ENCODE data around the gene CCNI2.
A peak's percentile ranks its signal among the peaks of the same experiment; 100 is the strongest.

CCNI2 gene, protein sequence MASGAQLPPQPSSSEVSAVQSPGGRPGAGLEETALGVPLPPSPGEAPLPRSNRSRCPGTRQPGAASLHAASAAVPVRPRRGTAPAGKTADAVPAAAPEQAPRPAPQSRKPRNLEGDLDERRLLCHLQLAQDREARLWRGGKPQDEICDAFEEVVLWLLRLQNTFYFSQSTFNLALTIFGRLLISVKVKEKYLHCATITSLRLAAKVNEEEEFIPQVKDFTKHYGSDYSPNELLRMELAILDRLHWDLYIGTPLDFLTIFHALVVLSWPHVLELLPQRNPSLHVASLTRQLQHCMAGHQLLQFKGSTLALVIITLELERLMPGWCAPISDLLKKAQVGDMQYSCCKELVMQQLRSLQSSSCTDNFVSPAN

DNA sequence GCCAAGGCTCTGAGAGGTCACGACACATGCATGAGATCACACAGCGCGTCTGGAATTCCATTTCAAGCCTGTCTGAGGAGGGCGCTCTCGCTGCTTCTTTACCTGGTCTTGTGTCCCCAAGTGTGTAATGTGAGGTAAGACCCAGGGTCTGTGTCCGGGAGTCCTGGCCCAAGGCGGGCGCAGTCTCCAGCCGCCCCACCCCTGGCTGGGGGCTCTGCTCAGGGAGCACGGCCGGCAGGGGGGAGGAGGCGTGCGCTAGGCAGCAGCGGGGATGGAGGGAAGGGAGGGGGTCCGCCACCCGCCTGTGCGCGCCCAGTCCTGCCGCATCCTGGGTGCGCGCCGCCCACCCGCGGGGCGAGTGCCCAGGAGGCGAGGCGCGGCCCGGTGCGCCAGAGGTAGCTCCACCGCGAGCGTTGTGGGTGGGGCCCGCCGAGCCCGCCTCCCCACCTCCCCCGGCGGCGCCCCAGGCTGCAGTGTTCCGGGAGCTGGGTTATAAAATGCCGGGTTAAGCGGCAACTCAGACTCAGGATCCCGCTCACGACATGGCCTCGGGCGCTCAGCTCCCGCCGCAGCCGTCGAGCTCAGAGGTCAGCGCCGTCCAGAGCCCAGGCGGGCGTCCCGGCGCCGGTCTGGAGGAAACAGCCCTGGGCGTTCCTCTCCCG, at the start of gene CCNI2:
CCNI2 (plus strand) TSS at position 473 of the 662 bp plus-strand sequence; CDS start at position 543, 70 bp downstream.
- DNase-seq: peak; percentile 48 to 78 (median 59)

DNA sequence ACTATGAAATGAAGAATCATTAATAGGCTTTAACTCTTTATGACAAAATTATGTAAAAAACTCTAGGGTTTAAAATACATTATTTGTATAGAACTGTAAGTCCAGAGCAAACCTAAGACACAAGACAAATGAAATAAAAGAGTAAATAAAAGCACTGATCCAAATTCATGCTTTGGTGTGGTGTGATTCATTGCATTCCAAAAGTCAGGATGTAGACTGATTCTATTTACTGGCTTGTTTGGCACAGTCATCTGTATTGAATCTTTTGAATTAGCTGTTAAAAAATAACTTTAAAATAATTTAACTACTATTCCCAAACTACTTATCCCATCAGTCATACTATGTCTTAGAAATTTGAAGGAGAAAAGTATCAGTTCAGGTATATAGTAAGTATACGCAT, 42.4 kb upstream of the CCNI2 start:
- no peak for DNase-seq

DNA sequence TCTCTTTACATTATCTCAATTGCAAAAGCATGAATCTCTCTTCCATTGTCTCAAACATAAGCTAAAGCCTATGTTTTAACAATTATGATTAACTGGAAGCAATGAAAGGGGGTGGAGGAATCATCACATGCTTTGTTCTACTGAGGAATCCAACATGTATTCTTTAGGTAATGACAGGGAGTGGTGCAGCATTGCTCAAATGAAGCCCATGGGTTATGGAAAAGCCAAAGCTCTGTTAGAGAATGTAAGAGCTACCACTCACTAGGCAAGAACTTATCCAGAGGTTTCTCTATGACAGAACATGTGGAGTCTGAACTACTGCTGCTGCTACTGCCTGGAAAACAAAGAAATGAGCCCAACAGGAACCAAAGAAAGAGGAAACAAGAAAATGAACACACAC, 38.6 kb upstream of the CCNI2 start:
- no peak for DNase-seq

DNA sequence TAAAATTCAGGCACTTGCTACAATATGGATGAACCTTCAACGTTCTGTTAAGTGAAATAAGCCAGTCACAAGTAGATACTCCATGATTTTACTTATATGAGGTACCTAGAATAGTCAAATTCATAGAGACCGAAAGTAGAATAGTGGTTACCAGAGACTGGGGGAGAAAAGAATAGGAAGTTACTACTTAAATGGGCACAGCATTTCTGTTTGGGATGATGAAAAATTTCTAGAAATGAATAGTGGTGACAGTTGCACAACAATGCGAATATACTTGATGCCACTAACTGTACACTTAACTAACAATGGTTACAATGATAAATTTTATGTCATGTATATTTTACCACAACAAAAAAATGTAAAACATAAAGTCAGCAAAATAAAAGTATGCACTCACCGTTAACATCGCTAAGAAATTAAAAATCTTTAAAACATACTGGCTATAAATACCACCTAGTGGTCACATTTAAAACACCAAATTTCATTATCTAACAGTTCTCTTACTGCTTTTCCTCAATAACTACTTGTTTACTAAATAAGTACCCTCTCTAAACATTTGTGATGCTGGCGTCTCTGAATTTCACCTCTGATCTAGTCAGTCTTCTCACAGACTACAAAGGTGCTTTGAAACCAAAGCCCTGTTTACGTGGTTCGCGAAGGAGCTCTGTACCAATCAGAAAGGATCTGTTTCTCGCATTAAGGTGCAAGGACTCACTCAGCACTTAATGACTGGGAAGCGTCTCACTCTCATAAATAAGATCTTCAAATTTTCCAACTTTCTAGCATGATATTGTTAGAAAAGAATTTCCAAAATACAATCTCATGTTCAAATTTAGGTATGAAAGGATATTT, 32.5 kb upstream of the CCNI2 start:
- peak in 2 of 6 experiments; percentile 9 to 18 for DNase-seq

DNA sequence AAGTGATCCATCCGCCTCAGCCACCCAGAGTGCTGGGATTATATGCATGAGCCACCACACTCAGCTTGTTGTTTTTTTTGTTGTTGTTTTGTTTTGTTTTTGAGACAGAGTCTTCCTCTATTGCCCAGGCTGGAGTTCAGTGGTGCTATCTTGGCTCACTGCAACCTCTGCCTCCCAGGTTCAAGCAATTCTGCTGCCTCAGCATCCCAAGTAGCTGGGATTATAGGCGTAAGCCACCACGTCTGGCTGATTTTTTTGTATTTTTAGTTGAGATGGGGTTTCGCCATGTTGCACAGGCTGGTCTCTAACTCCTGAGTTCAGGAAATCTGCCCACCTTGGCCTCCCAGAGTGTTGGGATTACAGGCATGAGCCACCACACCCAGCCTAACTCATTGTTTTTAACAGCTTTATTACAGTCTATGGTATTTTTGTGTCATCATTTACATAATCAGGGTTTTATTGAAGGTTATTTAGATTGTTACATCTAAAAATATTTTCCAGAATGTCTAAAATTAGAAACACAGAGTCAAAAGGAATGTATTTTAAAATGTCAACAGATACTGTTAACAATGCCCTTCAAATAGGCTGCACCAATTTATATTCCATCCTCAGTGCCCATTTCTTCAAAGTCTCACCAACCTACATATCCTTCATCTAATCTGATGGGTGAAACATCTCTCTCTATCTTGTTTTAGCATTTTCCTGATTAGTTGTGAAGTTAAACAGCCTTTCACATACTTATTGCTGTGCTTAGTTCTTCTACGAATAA, 28.5 kb upstream of the CCNI2 start:
- no peak for DNase-seq

DNA sequence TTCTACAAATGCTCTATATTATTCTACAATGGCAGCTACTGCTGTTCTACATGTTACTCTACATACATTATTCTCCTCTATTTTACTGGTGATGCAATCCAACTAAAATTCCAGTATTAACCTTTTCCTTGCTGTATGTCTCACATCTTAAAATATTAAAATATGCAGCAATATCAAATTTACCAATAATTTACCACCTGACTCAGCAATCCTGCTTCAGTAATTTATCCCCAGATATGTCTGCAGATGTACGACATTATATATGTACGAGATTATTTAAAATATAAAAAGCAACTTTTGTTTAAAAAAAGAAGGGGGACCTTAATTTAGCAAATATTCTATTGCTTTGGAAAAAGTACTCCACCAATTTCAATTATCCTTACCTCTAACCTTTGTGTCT, 21.5 kb upstream of the CCNI2 start:
- no peak for DNase-seq

DNA sequence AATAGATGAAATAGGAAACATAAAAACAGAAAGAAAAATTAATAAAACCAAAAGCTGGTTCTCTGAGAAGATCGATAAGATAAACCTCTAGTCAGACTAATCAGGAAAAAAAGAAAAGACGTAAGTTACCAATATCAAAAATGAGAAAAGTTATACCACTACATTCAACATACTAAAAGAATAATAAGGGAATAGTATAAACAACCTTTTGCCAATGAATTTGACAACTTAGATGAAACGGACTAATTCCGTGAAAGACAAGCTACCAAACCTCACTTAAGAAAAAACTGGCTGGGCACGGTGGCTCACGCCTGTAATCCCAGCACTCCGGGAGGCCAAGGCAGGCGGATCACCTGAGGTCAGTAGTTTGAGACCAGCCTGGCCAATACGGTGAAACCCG, 17.3 kb upstream of the CCNI2 start:
- no peak for DNase-seq

DNA sequence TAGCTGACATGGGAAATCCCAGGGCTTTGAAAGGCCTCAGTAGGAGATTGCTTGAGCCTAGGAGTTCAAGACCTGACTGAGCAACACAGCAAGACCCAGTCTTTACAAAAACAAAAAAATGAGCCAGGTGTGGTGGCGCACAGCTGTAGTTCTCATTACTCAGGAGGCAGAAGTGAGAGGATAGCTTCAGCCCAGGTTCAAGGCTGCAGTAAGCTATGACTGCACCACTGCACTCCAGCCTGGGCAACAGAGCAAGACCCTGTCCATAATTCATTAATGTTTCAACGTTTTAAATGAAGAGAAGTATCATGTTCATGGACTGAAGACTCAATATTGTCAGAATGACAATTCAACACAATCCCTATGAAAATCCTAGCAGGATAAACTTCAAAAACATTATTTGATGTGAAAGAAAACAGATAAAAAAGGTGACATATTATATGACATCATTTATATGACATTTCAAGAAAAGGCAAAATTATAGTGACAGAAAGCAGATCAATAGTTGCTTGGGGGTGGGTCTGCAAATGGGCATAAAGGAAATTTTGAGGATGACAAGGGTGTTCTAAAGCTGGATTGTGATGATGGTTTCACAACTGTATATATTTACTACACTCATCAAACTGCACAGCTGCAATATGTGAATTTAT, 13.6 kb upstream of the CCNI2 start:
- DNase-seq: no peak

DNA sequence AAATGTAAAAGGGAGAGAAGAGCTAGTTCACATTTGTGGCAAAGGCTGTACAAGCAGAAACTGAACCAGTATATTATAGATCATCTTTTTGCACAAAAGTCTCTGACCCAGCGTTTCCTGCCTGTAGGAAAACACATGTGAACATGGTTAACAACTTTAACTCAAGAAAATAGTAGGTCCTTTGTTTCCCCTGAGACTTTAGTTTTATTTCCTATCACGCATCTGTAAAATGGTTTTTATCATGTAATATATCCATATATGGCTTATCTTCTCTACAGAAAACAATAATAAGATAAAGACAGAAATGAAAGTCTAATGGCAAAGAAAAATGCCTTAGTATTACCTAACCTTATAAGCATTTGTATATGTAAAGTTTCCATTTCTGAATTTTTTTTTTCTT, 12.5 kb upstream of the CCNI2 start:
- no peak for DNase-seq

DNA sequence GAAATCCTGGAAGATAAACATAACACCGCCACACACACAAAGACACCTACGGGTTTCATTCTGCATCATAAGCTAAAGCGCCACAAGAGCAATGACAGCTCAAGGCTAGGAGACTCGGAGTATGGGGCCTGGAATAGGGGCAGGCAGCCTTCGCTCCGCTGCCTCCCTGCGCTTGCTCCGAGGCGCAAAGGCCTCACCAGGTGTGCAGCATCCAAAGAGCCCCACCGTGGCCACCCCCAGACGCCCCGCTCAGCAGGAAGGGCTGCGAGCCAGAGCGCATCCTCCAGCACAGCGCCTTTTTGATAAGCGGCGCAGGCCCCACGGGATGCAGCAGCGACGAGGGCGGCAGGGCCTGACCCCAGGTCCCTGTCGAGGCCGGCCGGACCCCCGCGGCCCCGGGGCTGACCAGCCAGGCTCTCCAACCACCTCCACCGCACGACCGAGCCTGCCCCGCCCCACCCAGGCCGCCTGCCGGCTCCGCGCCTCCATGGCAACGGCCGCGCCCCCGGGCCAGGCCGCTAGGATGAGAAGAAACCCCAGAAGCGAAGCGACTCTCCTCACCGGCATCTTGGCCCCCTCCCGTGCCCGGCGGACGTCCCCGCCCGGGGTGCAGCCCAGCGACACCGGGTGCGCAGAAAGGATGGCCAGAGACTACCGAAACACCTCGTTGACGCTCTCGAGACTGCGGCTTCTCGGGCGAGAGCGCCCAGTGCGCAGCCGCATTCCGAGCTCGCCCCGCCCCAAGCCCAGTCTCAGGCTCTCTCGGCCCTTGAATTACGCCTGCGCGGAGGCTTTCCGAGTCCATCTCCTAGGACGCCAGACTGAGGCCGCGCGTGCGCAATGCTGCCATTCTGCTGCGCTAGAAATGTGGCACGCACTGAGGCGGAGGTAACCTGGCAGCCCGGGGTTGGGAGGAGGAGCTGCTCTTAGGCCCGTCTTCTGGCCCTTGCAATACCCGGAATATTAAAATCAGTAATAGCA, 10.1 kb upstream of the CCNI2 start, which contains the start of gene KIF3A:
KIF3A (minus strand) TSS at position 694 of the 981 bp plus-strand sequence; CDS start at position 567, 127 bp downstream.
- peak; percentile 90 to 97 (median 96) for DNase-seq

DNA sequence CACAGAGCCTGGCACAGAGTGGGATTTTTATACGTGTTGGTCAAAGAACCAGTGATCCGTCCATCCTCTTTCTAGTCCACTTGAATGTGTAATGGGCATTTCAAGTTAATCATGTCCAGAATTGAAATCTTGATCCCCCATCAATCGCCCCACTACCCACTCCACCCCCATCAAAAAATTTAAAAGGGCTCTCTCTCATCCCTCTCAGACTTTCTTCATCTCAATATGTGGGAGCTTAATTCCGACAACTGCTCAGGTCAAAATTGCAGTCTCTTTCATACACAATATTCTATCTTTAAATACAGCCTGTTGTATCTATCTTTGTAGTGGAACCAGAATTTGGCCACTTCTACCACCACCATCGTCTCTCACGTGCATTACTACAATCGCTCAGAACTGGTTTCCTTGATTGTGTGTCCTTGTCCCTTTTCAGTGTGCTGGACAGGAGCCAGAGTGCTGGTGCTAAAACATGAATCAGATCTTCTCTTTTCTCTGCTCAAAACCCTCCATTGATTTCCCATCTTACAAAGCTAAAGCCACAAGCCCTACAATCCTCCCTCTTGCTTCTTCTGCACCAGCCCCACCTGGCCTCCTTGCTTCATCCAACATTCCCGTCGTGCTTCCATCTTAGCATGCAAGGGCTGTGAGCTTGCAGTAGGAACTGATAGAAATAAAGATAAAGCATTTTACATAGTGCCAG, 9.1 kb upstream of the CCNI2 start:
- DNase-seq: no peak

DNA sequence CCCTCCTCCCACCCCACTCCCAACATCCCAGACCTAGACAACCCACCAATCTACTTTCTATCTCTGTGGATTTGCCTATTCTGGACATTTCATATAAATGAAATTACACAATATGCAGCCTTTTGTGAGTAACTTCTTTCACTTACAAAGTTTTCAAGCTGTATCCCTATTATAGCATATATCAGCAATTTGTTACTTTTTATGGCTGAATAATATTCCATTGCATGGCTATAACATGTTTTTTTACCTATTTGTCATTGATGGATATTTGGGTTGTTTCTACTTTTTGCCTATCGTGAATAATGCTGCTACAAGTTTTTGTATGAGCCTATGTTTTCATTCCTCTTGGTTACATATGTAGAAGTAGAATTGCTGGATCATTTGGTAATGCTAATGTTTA, 8.0 kb upstream of the CCNI2 start:
- DNase-seq: no peak

DNA sequence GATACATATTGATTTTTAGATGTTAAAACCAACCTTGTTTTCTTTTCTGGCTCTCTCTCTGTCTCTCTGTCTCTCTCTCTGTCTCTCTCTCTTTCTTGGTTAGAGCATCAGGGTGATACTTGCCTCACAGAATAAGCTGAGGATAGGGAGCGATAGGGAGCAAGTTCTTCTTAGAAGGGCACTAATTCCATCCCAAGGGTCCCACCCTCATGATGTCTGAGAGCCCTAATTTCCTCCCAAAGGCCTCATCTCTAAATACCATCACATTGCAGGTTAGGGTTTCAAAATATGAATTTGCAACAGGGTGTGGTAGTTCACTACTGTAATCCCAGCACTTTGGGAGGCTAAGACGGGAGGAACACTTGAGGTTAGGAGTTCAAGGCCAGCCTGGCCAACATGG, 5.1 kb upstream of the CCNI2 start:
- DNase-seq: no peak

DNA sequence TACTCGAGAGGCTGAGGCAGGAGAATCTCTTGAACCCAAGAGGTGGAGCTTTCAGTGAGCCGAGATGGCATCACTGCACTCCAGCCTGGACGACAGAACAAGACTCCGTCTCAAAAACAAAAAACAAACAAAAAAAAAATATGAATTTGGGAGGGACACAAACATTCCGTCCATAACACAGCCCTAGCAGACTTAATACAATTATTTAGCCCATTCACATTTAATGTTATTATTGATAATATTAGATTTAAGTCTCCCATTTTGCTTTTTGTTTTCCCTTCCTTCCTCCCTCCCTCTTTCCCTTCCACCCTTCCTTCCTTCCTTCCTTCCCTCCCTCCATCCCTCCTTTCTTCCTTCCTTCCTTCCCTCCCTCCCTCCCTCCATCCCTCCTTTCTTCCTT, 4.6 kb upstream of the CCNI2 start:
- DNase-seq: no peak

DNA sequence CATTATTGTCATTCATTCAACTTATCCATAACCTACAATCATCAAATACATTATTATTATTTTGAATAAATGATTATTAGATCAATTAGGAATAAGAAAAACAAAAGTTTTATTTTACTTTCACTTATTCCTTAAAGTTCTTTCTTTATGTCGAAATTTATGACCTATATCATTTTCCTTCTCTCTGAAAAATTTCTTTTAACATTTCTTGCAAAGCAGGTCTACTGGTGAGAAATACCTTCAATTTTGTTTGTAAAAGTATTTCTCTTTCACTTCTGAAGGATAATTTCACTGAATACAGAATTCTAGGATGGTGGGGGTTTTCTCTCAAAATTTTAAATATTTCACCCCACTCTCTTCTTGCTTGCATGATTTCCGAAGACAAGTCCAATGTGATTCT, 2.6 kb upstream of the CCNI2 start:
- no peak for DNase-seq

DNA sequence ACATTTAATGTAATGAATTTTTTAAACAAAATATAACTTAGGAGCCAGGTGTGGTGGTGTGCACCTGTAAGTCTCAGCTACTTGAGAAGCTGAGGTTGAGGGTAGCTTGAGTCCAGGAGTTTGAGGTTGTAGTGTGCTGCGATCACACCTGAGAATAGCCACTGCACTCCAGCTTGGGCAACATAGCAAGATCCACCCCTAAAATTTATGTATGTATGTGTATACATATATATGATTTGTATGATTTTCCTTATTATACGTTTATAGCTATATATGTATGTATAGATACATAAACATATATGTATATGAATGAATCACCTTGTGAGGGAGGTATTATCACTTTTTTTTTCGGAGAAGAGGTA, 653 bp upstream of the CCNI2 start:
- DNase-seq: no peak

DNA sequence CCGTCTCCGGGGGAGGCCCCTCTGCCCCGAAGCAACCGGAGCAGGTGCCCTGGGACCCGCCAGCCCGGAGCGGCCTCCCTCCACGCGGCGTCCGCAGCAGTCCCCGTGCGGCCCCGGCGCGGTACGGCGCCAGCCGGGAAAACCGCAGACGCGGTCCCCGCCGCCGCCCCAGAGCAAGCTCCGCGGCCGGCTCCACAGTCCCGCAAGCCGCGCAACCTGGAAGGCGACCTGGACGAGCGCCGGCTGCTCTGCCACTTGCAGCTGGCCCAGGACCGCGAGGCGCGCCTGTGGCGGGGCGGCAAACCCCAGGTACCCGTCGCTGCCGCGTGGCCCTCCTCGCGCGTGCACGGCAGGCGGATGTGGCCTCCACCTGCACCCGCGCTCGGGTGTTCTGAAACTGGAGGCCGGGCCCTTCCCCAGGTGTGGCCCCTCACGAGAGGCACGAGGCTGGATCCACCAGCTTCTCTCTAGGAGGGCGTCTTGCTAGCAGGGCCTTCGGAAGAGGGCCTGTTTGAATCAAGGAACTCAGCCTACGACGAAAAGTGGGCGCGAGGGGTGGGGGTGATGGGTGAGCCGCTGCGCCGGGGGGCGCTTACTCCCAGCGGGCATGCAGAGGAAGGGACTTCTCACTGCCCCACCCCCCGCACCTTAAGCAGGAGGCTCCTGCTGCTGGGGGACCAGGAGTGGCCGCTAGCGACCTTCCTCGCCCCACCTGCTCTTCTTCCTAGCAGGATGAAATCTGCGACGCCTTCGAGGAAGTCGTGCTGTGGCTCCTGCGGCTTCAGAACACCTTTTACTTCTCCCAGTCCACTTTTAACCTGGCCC, 602 bp downstream of the CCNI2 start:
- peak; percentile 28 to 78 (median 48) for DNase-seq

DNA sequence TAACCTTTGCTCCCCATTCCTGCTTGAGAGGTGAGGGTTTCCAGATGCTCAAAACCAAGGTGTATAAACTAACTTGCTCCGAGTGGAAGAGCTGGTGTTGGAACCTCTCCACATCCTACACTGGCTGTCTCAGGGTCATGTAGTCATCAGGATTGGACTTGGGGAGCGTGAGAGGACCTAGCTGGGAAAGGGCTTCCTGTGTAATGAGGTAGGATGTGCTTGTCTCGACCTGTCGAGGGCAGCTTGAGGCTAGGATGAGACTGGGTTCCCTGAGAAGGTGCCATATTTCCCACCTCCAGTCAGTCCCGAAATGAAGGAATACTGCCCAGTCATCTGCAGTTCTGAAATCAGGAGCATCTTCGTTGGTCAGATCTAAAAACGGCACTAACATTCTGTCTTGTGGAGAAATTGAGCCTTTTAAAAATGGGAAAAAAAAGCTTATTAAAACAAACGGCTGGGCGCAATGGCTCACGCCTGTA, 1.3 kb downstream of the CCNI2 start:
- DNase-seq: peak in 1 of 6 experiments; percentile 7

DNA sequence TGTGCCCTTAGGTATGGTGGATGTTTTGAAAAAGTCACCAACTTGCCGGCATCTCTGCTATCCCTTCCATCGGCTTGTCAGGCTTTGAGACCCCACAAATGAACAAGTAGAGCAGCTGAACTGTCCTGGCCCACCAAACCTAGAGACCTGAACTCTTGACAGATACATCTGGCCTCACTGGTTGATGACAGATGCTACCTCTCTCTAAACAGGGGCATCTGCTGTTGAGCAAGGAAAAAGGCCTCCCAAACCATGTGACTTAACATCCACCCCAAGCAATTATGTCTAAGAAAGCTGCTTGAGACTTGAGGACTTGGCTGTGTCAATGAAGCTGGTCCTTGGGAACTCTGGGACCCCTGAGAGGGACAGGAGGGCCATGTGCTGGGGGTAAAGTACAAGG, 2.3 kb downstream of the CCNI2 start:
- DNase-seq: no peak
